GM12892 (cell line): ENCODE data around the gene RFFL.
"Not testable (repeated sequence)": the region's sequence is repeated elsewhere in the genome, so short reads cannot be mapped to it uniquely, and the experiment has no call there.

ENCODE experiments used
- DNase-seq: peaks from one replicate; pipeline ENCODE4 v3.0.0; 2011; ENCODE audit not compliant: insufficient read length
- FAIRE-seq: peaks from 2 replicates; lab custom pipeline; 2011; peaks lifted over from hg19 to GRCh38; lab: Jason Lieb, UNC
- POLR2A ChIP-seq: IDR thresholded peaks from 2 replicates; pipeline ENCODE4 v1.6.1; 2011; ENCODE audit warnings: low read depth, low read length, control low read depth
- POLR2AphosphoS5 ChIP-seq: IDR thresholded peaks from 2 replicates; pipeline ENCODE4 v1.6.1; 2011; ENCODE audit warnings: low read depth, low read length, control low read depth
- TAF1 ChIP-seq: IDR thresholded peaks from 2 replicates; pipeline ENCODE4 v1.6.1; 2011; ENCODE audit warnings: low read depth, mild to moderate bottlenecking, control low read depth, low read length, borderline replicate concordance

RFFL gene

GRCh38 chr17:35057332-35057915 lies 6.1 kb downstream of the RFFL start:
- TF ChIP-seq POLR2AphosphoS5: no peak
- no peak for TF ChIP-seq POLR2A
- TF ChIP-seq TAF1: no peak
- DNase-seq: no peak
- no peak for FAIRE-seq

- DNase-seq (no peak), FAIRE-seq (peak; percentile 30)
- TF ChIP-seq TAF1: no peak
- TF ChIP-seq POLR2A: no peak
- no peak for TF ChIP-seq POLR2AphosphoS5
Measured at GRCh38 chr17:35056013-35056412, 7.5 kb downstream of the RFFL start.

GRCh38 chr17:35053204-35053603 lies 10.3 kb downstream of the RFFL start:
- no peak for FAIRE-seq
- TF ChIP-seq POLR2A (no peak), POLR2AphosphoS5 (no peak), TAF1 (no peak)

GRCh38 chr17:35052780-35053179 lies 10.7 kb downstream of the RFFL start:
- no peak for TF ChIP-seq TAF1
- TF ChIP-seq POLR2AphosphoS5: no peak
- TF ChIP-seq POLR2A: no peak
- FAIRE-seq (no peak), DNase-seq (no peak)

More at GRCh38 chr17:35053204-35053603, 10.3 kb downstream of the RFFL start:
- DNase-seq: no peak

- no peak for FAIRE-seq
- DNase-seq: no peak
Measured at GRCh38 chr17:35052241-35052610, 11.3 kb downstream of the RFFL start.

GRCh38 chr17:35051579-35052240 lies 11.8 kb downstream of the RFFL start:
- TF ChIP-seq TAF1 (no peak), POLR2A (no peak), POLR2AphosphoS5 (no peak)
- FAIRE-seq (no peak), DNase-seq (no peak)

More at GRCh38 chr17:35052241-35052610, 11.3 kb downstream of the RFFL start:
- TF ChIP-seq POLR2AphosphoS5 (no peak), POLR2A (no peak), TAF1 (no peak)

GRCh38 chr17:35051183-35051578 lies 12.3 kb downstream of the RFFL start:
- DNase-seq (no peak), FAIRE-seq (peak; percentile 91)
- TF ChIP-seq TAF1: no peak
- TF ChIP-seq POLR2A: no peak
- TF ChIP-seq POLR2AphosphoS5: no peak; the same call in 1 of the 2 replicates

GRCh38 chr17:35050170-35050569 lies 13.3 kb downstream of the RFFL start:
- FAIRE-seq (peak; percentile 48), DNase-seq (no peak)
- TF ChIP-seq TAF1: no peak
- no peak for TF ChIP-seq POLR2A
- no peak for TF ChIP-seq POLR2AphosphoS5

- FAIRE-seq: peak; percentile 51
- TF ChIP-seq POLR2AphosphoS5 (no peak), TAF1 (no peak), POLR2A (no peak)
- DNase-seq: no peak
Measured at GRCh38 chr17:35048685-35049379, 14.7 kb downstream of the RFFL start.

GRCh38 chr17:35046740-35047283 lies 16.7 kb downstream of the RFFL start:
- no peak for DNase-seq
- peak; percentile 81 for FAIRE-seq
- TF ChIP-seq POLR2AphosphoS5 (no peak; the same call in 1 of the 2 replicates), TAF1 (peak; percentile 70; the same call in 1 of the 2 replicates), POLR2A (peak; percentile 72)

GRCh38 chr17:35046245-35046644 lies 17.3 kb downstream of the RFFL start:
- no peak for FAIRE-seq
- no peak for DNase-seq
- TF ChIP-seq POLR2A: no peak

GRCh38 chr17:35045458-35045979 lies 18.0 kb downstream of the RFFL start:
- FAIRE-seq: not testable (repeated sequence)

More at GRCh38 chr17:35045458-35045979, 18.0 kb downstream of the RFFL start:
- DNase-seq: not testable (repeated sequence)
